NOMO-1 (cell line): Measurements from ENCODE around the gene SFRP4.

Source experiments
- DNase-seq, 2 experiments: peaks; one replicate each; lab custom pipeline; 2025; ENCODE audit not compliant: unreplicated experiment in 2 of 2; lab: John Stamatoyannopoulos, UW

The SFRP4 gene

GRCh38 chr7:37927773-37928444, 11.3 kb upstream of the SFRP4 start:
- peak in 1 of 2 experiments; percentile 22 for DNase-seq

DNA sequence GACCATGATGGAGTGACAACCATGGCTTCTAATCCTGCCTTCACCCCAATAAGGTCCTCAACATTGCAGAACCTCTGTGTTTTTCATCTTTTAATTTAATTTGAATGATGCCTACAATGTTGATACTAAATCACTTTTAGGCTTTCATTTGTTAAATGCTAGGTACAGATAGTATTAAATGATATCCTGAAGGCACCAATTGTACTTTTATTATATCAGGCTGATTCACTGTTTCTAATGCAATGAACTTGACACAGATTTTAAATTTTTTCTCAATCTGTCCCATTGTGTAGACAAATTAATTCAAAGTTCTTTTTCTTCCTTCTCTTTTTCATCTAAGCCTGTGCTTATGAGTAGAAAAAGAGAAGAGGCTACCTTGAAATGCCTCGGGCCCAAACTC, 9.0 kb upstream of the SFRP4 start:
- no peak for DNase-seq

GRCh38 chr7:37924491-37925041, 7.9 kb upstream of the SFRP4 start:
- no peak for DNase-seq

DNA sequence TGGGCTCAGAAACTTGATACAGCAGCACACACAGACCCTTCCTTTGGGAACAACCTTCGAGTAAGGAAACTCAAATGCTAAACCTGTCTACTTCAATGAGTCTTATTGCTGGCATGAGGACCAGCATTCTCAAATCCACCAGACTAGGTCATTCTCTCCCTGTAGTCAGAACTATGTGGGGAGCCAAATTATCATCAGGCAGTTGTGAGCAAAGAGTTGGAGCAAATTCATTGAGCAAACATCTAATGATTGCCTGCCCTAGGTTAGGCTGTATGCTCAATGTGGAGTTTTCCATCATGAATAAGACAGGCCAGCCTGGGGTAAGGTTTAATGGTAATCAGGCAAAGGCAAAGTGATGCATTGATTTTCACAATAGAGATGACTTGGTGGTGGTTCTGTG, 7.4 kb upstream of the SFRP4 start:
- DNase-seq: no peak

DNA sequence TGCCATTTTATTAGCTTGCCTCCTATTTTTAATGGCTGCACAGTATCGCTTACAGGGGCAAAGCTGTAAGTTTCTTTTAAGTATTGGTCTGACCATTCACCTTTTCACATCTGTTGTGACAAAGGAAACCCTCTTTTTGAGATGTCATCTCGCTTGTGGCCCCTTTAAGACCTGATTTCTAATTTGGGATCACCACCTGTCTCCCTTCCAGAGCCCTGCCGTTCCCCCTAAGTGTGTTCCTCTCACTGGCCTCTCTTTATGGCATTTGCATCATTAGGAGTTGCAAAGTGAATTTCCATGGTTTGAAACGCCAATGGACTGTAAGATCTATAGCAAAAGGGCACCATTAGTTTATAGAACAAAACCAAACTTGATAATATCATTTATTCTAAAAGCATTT, 5.3 kb upstream of the SFRP4 start:
- no peak for DNase-seq

- peak; percentile 10 to 49 for DNase-seq
Measured at GRCh38 chr7:37920849-37921805, 4.5 kb upstream of the SFRP4 start.

DNA sequence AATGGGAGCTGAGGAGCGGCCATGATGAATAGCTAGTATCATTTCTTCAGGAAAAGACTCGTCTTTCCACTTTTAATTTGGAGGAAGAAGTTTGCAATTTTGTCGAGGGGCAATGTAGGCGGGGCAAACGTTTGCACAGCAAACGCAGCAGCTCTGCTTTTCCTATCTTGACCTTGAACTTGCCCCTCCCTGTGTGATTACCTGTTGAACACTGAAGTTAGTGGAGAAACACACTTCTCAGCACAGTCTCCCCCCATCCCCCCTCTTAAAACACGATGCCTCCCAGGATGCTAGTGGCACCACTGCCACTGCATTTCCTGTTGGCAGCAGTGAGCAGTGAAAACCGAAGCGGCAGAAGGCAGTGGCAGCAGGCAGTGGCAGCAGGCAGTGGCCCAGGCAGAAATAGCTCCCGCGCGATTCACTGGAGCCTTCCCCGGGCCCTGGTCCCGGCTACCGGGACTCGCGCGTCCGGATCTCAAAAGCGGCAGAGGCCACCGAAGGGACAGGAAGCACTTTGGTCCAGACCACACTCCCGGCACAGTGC, 3.8 kb upstream of the SFRP4 start, which contains the start of gene EPDR1:
Gene EPDR1, plus strand, starts transcription at position 336 of the 544 bp plus-strand sequence. CDS start 300 bp downstream, outside the sequence.
- DNase-seq: peak; percentile 60 to 62

DNA sequence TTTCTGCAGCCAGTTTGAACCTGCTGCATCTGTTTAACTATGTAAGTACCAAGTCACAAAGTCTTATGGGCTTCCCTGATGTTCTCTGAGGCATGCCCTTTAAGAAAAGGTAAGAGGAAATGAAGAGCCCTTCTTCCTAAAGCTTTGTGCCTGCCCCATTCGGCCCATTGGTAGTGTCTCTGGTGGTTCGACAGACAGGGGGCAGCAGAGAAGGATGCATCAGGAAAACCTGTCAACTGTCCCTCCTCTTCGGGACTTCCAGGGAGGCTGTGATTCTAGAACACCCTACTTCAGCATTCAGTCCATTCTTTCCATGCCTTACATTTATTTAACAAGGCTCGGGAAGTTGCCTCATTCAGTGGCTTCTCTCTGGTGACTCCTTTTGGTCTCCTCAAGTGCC, 1.9 kb upstream of the SFRP4 start:
- DNase-seq: no peak

GRCh38 chr7:37916017-37916672, 472 bp downstream of the SFRP4 start:
- DNase-seq: peak; percentile 16 to 18

DNA sequence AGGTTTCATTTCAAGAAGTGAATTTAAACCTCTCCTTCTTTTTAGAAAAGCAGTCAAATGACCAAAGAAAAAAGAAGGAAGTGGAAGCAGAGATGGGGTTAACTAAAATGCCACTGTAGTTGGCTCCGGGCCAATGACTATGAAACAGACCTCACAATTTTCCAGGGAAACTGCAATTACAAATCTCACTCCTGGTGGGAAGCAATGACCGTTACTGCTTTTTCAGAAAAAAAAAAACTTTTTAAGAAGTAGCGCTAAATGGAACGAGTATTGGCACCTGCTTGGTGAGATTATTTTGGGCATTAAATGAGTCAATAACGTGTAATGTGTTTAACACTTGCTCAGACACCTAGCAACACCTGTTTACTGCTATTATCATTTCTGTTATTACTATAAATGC, 1.2 kb downstream of the SFRP4 start:
- peak; percentile 35 to 60 for DNase-seq

- DNase-seq: no peak
Measured at GRCh38 chr7:37912756-37913155, 3.9 kb downstream of the SFRP4 start.

- no peak for DNase-seq
Measured at GRCh38 chr7:37908221-37908788, 8.3 kb downstream of the SFRP4 start.

- no peak for DNase-seq
Measured at GRCh38 chr7:37901890-37902524, 14.6 kb downstream of the SFRP4 start.

DNA sequence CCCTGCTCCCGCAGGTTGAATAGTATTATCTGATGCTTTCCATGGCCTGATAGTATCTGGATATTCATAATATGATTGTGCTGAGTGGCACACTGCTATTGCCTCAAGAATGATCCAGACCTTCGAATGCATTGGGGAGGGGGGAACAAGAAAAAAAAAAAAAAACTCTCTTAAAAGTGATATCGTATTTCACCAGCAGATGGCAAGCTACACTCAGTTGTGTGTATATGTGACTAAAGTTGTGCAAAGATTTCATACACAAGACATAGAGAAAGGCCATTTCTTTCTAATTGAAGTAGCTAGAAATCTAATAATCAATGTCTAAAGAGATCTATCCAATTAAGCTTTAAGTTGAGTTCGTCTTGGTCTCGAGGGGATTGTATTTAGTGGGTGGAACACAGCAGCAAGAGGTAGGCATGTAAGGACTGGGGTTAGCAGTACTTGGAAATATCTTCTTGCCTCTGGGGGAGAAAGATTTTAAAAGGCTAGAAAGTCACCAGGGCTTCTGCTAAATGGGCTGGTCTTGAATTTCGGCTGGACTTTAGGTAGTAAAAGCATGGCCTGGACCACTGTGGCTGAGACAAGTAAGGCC, 15.3 kb downstream of the SFRP4 start:
- DNase-seq: peak; percentile 0 to 34

DNA sequence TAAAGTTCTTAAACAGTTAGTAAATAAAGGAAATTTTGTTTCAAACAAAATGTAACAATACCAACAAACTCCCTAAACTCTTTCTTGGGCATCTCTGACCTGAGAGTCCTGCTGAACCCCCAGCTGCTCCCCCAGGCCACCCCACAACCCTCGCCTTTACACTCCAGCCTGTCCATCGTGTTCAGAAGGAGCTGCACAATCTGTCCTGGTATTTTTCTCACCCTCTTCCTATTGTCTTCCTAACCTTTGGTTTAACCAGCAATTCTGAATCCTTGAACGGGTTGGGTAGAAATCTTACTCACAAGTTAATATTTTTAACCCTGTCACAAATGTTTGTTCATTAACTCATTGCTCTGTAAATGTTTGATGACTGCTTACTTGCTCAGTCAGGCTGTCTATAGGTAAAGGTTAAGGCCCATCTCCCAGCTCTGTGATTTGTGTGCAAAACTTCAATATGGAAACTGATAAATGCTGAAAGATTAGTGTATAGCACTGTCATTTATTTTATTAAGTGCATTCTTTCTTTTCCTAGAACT, 16.8 kb downstream of the SFRP4 start:
- no peak for DNase-seq

- no peak for DNase-seq
Measured at GRCh38 chr7:37894671-37895070, 21.9 kb downstream of the SFRP4 start.

GRCh38 chr7:37893359-37893758, 23.3 kb downstream of the SFRP4 start:
- DNase-seq: no peak

- DNase-seq: no peak
Measured at GRCh38 chr7:37882086-37882485, 34.5 kb downstream of the SFRP4 start.
